Chondrocyte (in vitro differentiated cells): ENCODE results near the gene PTPRN2. TPM values are rescaled to one million over a fixed set of nuclear protein-coding genes. Genes with fewer than 3 reads are reported as not detected.

Experiments
- DNase-seq: peaks from one replicate; pipeline ENCODE4 v3.0.0; 2021; ENCODE audit warnings: mixed read lengths, low spot score
- H3K27ac Mint-ChIP-seq: one replicate; pipeline ENCODE4 v1.8.0; 2021; ENCODE audit warnings: mild to moderate bottlenecking, moderate library complexity, mixed read lengths; ENCODE audit not compliant: unreplicated experiment
- H3K27me3 Mint-ChIP-seq: 2 replicates; pipeline ENCODE4 v1.8.0; 2021; ENCODE audit warnings: low read depth, mixed read lengths
- H3K36me3 Mint-ChIP-seq: 2 replicates; pipeline ENCODE4 v1.8.0; 2021; ENCODE audit warnings: low read depth, mixed read lengths
- H3K4me1 Mint-ChIP-seq: 2 replicates; pipeline ENCODE4 v1.8.0; 2021; ENCODE audit warnings: low read depth, mild to moderate bottlenecking, mixed read lengths
- H3K4me3 Mint-ChIP-seq: one replicate; pipeline ENCODE4 v1.8.0; 2021; ENCODE audit warnings: mild to moderate bottlenecking, moderate library complexity, mixed read lengths; ENCODE audit not compliant: unreplicated experiment
- H3K9me3 Mint-ChIP-seq: 2 replicates; pipeline ENCODE4 v1.8.0; 2021; ENCODE audit warnings: low read depth, mixed read lengths
- CTCF ChIP-seq: fragments of 200-600 bp; sonication (generic); IDR thresholded peaks from 2 replicates; pipeline ENCODE4 v1.5.0; 2021; ENCODE audit warnings: antibody characterized with exemption, mild to moderate bottlenecking, moderate library complexity
- total RNA-seq: library from RNA; stranded (reverse); gene quantifications from 3 replicates; pipeline ENCODE4 v1.2.1, GENCODE V29; 2021

PTPRN2 gene
- total RNA-seq, 1 donor from 2014 or later, result 0.30 TPM

- Mint-ChIP-seq H3K27ac (no peak overlapping the region), H3K36me3 (no peaks in the 10 kb centered on the region), H3K4me1 (no peaks in the 10 kb centered on the region), H3K4me3 (no peak overlapping the region), H3K9me3 (peaks cover 7% of the 10 kb centered on the region), H3K27me3 (no peaks in the 10 kb centered on the region)
- DNase-seq, result no peak
- no peak for TF ChIP-seq CTCF
These were observed 454.6 kb downstream of the PTPRN2 start for GRCh38 chr7:158133057-158133456.

- Mint-ChIP-seq H3K4me3 (no peak overlapping the region), H3K36me3 (no peaks in the 10 kb centered on the region), H3K9me3 (peaks cover 3% of the 10 kb centered on the region), H3K27ac (no peak overlapping the region), H3K27me3 (no peaks in the 10 kb centered on the region), H3K4me1 (no peaks in the 10 kb centered on the region)
- no peak for TF ChIP-seq CTCF
- DNase-seq, result no peak
These were observed 457.6 kb downstream of the PTPRN2 start for GRCh38 chr7:158130023-158130409.

GRCh38 chr7:158129037-158130022, 458.3 kb downstream of the PTPRN2 start:
- Mint-ChIP-seq H3K4me1 (no peaks in the 10 kb centered on the region), H3K36me3 (no peaks in the 10 kb centered on the region), H3K27me3 (no peaks in the 10 kb centered on the region), H3K4me3 (no peak overlapping the region), H3K27ac (no peak overlapping the region), H3K9me3 (peaks cover 8% of the 10 kb centered on the region)
- TF ChIP-seq CTCF, result no peak
- DNase-seq, result no peak

- no peaks in the 10 kb centered on the region for H3K4me1 Mint-ChIP-seq
- TF ChIP-seq CTCF, result no peak
- H3K4me3 Mint-ChIP-seq, result no peak overlapping the region
- no peak for DNase-seq
- H3K36me3 Mint-ChIP-seq, result no peaks in the 10 kb centered on the region
- no peak overlapping the region for H3K27ac Mint-ChIP-seq
- peaks cover 14% of the 10 kb centered on the region for H3K9me3 Mint-ChIP-seq
- no peaks in the 10 kb centered on the region for H3K27me3 Mint-ChIP-seq
These were observed 459.1 kb downstream of the PTPRN2 start for GRCh38 chr7:158128572-158128971.

- no peaks in the 10 kb centered on the region for H3K4me1 Mint-ChIP-seq
- DNase-seq, result no peak
- TF ChIP-seq CTCF, result no peak
- no peaks in the 10 kb centered on the region for H3K27me3 Mint-ChIP-seq
- H3K27ac Mint-ChIP-seq, result no peak overlapping the region
- H3K4me3 Mint-ChIP-seq, result no peak overlapping the region
- peaks cover 25% of the 10 kb centered on the region for H3K9me3 Mint-ChIP-seq
- H3K36me3 Mint-ChIP-seq, result no peaks in the 10 kb centered on the region
These were observed 460.4 kb downstream of the PTPRN2 start for GRCh38 chr7:158127241-158127640.
